H1 (cell line): ENCODE data around the gene C16orf54. TPM values are rescaled to one million over a fixed set of nuclear protein-coding genes. Genes with fewer than 3 reads are reported as not detected.

ENCODE experiments used
- CTCF ChIA-PET: fragments of 300-600 bp; sonication (Branson Sonifier 250); formaldehyde crosslinking; loops from one replicate; lab custom pipeline; 2021; ENCODE audit not compliant: partially characterized antibody; lab: Charles Lee
- POLR2A ChIA-PET: fragments of 300-600 bp; sonication (Branson Sonifier 250); formaldehyde crosslinking; loops from one replicate; lab custom pipeline; 2021; ENCODE audit warnings: inconsistent platforms; ENCODE audit not compliant: partially characterized antibody; lab: Charles Lee
- DNase-seq, 2 experiments: peaks; one replicate each; pipeline versions ENCODE4 v3.0.0 to v3.0.0-alpha.2; 2010 to 2022; ENCODE audit warnings: low spot score in 2 of 2, low read depth in 1 of 2, mixed read lengths in 1 of 2
- FAIRE-seq: peaks from 2 replicates; lab custom pipeline; 2011; peaks lifted over from hg19 to GRCh38; lab: Jason Lieb, UNC
- H2AFZ ChIP-seq: 2 replicates; pipeline ENCODE4 v1.8.1; 2012; ENCODE audit warnings: low read length, inconsistent platforms
- H2AK5ac ChIP-seq: 2 replicates; pipeline ENCODE4 v1.6.1; 2013; ENCODE audit warnings: low read depth, low read length
- H2BK120ac ChIP-seq: replicated peaks from 2 replicates; pipeline ENCODE3; 2013; ENCODE audit warnings: low read depth, low read length, inconsistent platforms
- H2BK12ac ChIP-seq: 2 replicates; pipeline ENCODE4 v1.6.1; 2013; ENCODE audit warnings: low read depth, low read length
- H2BK15ac ChIP-seq: 2 replicates; pipeline ENCODE4 v1.6.1; 2013; ENCODE audit warnings: low read length
- H2BK20ac ChIP-seq: 2 replicates; pipeline ENCODE4 v1.6.1; 2013; ENCODE audit warnings: low read length
- H2BK5ac ChIP-seq: 2 replicates; pipeline ENCODE4 v1.6.1; 2013; ENCODE audit warnings: low read depth, low read length
- H3K14ac ChIP-seq: 2 replicates; pipeline ENCODE4 v1.6.1; 2013; ENCODE audit warnings: inconsistent platforms; ENCODE audit not compliant: insufficient read length
- H3K18ac ChIP-seq: 2 replicates; pipeline ENCODE4 v1.6.1; 2013; ENCODE audit warnings: low read length; ENCODE audit errors: extremely low read depth
- H3K23ac ChIP-seq: 2 replicates; pipeline ENCODE4 v1.6.1; 2013; ENCODE audit warnings: inconsistent platforms; ENCODE audit not compliant: insufficient read length
- H3K23me2 ChIP-seq: 2 replicates; pipeline ENCODE4 v1.6.1; 2013; ENCODE audit warnings: low read depth, low read length
- H3K27ac ChIP-seq: 2 replicates; pipeline ENCODE4 v1.6.1; 2011; ENCODE audit warnings: low read depth, low read length, inconsistent platforms
- H3K27me3 ChIP-seq, 4 experiments: replicated peaks in 1 of 4; 1 replicate in 1 of 4; 2 replicates in 3 of 4; pipeline versions ENCODE4 v1.6.1 to v1.8.1; 2011 to 2013; ENCODE audit warnings: low read length in 3 of 4, mild to moderate bottlenecking in 3 of 4, inconsistent platforms in 2 of 4, mixed read lengths in 2 of 4, moderate library complexity in 1 of 4; ENCODE audit not compliant: control insufficient read depth in 3 of 4, insufficient read depth in 3 of 4; ENCODE audit errors: extremely low read depth in 1 of 4
- H3K36me3 ChIP-seq, 4 experiments: 2 replicates each; pipeline versions ENCODE4 v1.6.1 to v1.8.1; 2011 to 2013; ENCODE audit warnings: mild to moderate bottlenecking in 4 of 4, low read length in 3 of 4, moderate library complexity in 2 of 4, control low read depth in 1 of 4, inconsistent platforms in 1 of 4; ENCODE audit not compliant: insufficient read depth in 4 of 4, control insufficient read depth in 2 of 4
- H3K4ac ChIP-seq: replicated peaks from 2 replicates; pipeline ENCODE3; 2013; ENCODE audit warnings: low read length, low read depth, mixed read lengths, inconsistent platforms; ENCODE audit not compliant: insufficient read length
- H3K4me1 ChIP-seq, 4 experiments: replicated peaks in 1 of 4; 1 replicate in 1 of 4; 2 replicates in 3 of 4; pipeline versions ENCODE4 v1.6.1 to v1.8.1; 2011 to 2013; ENCODE audit warnings: low read length in 3 of 4, inconsistent platforms in 2 of 4, mixed read lengths in 1 of 4; ENCODE audit not compliant: insufficient read depth in 4 of 4, control insufficient read depth in 3 of 4
- H3K4me2 ChIP-seq, 2 experiments: 2 replicates each; pipeline versions ENCODE4 v1.6.1 to v1.8.1; 2011 to 2013; ENCODE audit warnings: low read depth in 2 of 2, low read length in 2 of 2, control low read depth in 1 of 2, inconsistent platforms in 1 of 2, mild to moderate bottlenecking in 1 of 2; ENCODE audit not compliant: insufficient read depth in 1 of 2
- H3K4me3 ChIP-seq, 4 experiments: fragments of 200-600, 300-600 bp in 1 of 4; sonication (generic), shearing (Covaris generic), sonication (Bioruptor Twin) in 1 of 4; 2 replicates each; pipeline versions ENCODE4 v1.5.1 to v1.8.1; 2011 to 2016; ENCODE audit warnings: low read length in 4 of 4, low read depth in 3 of 4, control low read depth in 2 of 4, inconsistent platforms in 2 of 4, mild to moderate bottlenecking in 2 of 4, mixed read lengths in 1 of 4, moderate library complexity in 1 of 4; ENCODE audit not compliant: insufficient read depth in 2 of 4; ENCODE audit errors: extremely low read depth in 1 of 4
- H3K56ac ChIP-seq: replicated peaks from 2 replicates; pipeline ENCODE3; 2013; ENCODE audit warnings: low read depth, mild to moderate bottlenecking, mixed read lengths, low read length, inconsistent platforms; ENCODE audit not compliant: insufficient read length
- H3K79me1 ChIP-seq: 2 replicates; pipeline ENCODE4 v1.6.1; 2013; ENCODE audit warnings: low read depth, low read length, control low read depth
- H3K79me2 ChIP-seq, 2 experiments: 2 replicates each; pipeline versions ENCODE4 v1.6.1 to v1.8.1; 2012 to 2013; ENCODE audit warnings: low read length in 2 of 2, mild to moderate bottlenecking in 2 of 2, inconsistent platforms in 1 of 2; ENCODE audit not compliant: insufficient read depth in 2 of 2, control insufficient read depth in 1 of 2
- H3K9ac ChIP-seq, 4 experiments: replicated peaks in 1 of 4; 1 replicate in 1 of 4; 2 replicates in 3 of 4; pipeline versions ENCODE4 v1.6.1 to v1.8.1; 2011 to 2013; ENCODE audit warnings: low read depth in 3 of 4, low read length in 3 of 4, control low read depth in 2 of 4, mild to moderate bottlenecking in 2 of 4, moderate library complexity in 2 of 4, inconsistent platforms in 1 of 4; ENCODE audit errors: extremely low read depth in 1 of 4
- H3K9me3 ChIP-seq, 2 experiments: 2 replicates each; pipeline versions ENCODE4 v1.6.1 to v1.8.1; 2012 to 2013; ENCODE audit warnings: mild to moderate bottlenecking in 2 of 2, moderate library complexity in 2 of 2, control low read depth in 1 of 2, inconsistent platforms in 1 of 2, low read depth in 1 of 2, low read length in 1 of 2, mixed read lengths in 1 of 2; ENCODE audit not compliant: insufficient read depth in 2 of 2
- H4K20me1 ChIP-seq, 2 experiments: replicated peaks in 1 of 2; 2 replicates each; pipeline versions ENCODE3 to v1.8.1; 2011 to 2013; ENCODE audit warnings: inconsistent platforms in 2 of 2, low read length in 2 of 2, mild to moderate bottlenecking in 1 of 2; ENCODE audit not compliant: insufficient read depth in 2 of 2, control insufficient read depth in 1 of 2
- H4K5ac ChIP-seq: 2 replicates; pipeline ENCODE4 v1.6.1; 2013; ENCODE audit warnings: low read length, low read depth, mixed read lengths, inconsistent platforms; ENCODE audit not compliant: insufficient read length
- H4K8ac ChIP-seq: 2 replicates; pipeline ENCODE4 v1.8.0; 2013; ENCODE audit warnings: mild to moderate bottlenecking, moderate library complexity, low read length, inconsistent platforms; ENCODE audit not compliant: insufficient read depth; ENCODE audit errors: extremely low read depth
- H4K91ac ChIP-seq: replicated peaks from 2 replicates; pipeline ENCODE3; 2013; ENCODE audit warnings: low read length, mixed read lengths, inconsistent platforms; ENCODE audit not compliant: insufficient read length
- ASH2L ChIP-seq: fragments of 200-600, 300-600 bp; sonication (generic); IDR thresholded peaks from one replicate; pipeline ENCODE4 v1.7.1; 2017; ENCODE audit warnings: low read length
- CEBPB ChIP-seq: IDR thresholded peaks from 2 replicates; pipeline ENCODE4 v1.6.1; 2012; ENCODE audit warnings: low read depth, low read length
- CTBP2 ChIP-seq: IDR thresholded peaks from 2 replicates; pipeline ENCODE4 v1.7.0; 2011; ENCODE audit warnings: borderline replicate concordance, mild to moderate bottlenecking, moderate library complexity, mixed read lengths, low read length; ENCODE audit not compliant: insufficient read depth, insufficient read length
- EZH2 ChIP-seq: fragments of 200-600 bp; sonication (generic); IDR thresholded peaks from 2 replicates; pipeline ENCODE4 v1.7.1; 2012; ENCODE audit warnings: low read depth, mild to moderate bottlenecking, moderate library complexity, low read length, inconsistent platforms; ENCODE audit not compliant: severe bottlenecking
- KDM1A ChIP-seq: fragments of 200-600, 300-600 bp; sonication (generic); IDR thresholded peaks from 2 replicates; pipeline ENCODE4 v1.7.1; 2016; ENCODE audit warnings: mild to moderate bottlenecking, low read length, borderline replicate concordance
- KDM4A ChIP-seq: IDR thresholded peaks from one replicate; pipeline ENCODE4 v1.7.1; 2012; ENCODE audit warnings: low read depth, mild to moderate bottlenecking, moderate library complexity, low read length, inconsistent platforms; ENCODE audit not compliant: severe bottlenecking
- KDM5A ChIP-seq: fragments of 200-600 bp; IDR thresholded peaks from 2 replicates; pipeline ENCODE4 v1.7.1; 2012; ENCODE audit warnings: mild to moderate bottlenecking, low read length, inconsistent platforms, mixed read lengths
- RBBP5 ChIP-seq: IDR thresholded peaks from 2 replicates; pipeline ENCODE4 v1.7.1; 2012; ENCODE audit warnings: low read depth, mild to moderate bottlenecking, inconsistent platforms, low read length, moderate library complexity, borderline replicate concordance
- SIRT6 ChIP-seq: IDR thresholded peaks from one replicate; pipeline ENCODE4 v1.7.1; 2012; ENCODE audit warnings: low read length, inconsistent platforms
- TBP ChIP-seq: IDR thresholded peaks from 2 replicates; pipeline ENCODE4 v1.6.1; 2011; ENCODE audit warnings: low read depth, low read length, improper control_type of control experiment
- TCF12 ChIP-seq: IDR thresholded peaks from 2 replicates; pipeline ENCODE4 v1.6.1; 2011; ENCODE audit warnings: low read depth, mild to moderate bottlenecking, low read length
- ZNF274 ChIP-seq: IDR thresholded peaks from 2 replicates; pipeline ENCODE4 v1.7.0; 2012; ENCODE audit warnings: low read length, borderline replicate concordance; ENCODE audit errors: extremely low read depth
- WGBS, 2 experiments: shearing (Covaris generic) in 1 of 2; methylation state at CpG; one replicate each; pipeline versions ENCODE4 v1.1.6 to v1.1.7; 2013 to 2015; ENCODE audit warnings: low lambda C conversion rate in 2 of 2, mixed read lengths in 2 of 2, inconsistent platforms in 1 of 2, low coverage in 1 of 2, missing lambda C conversion rate in 1 of 2; ENCODE audit not compliant: insufficient replicate concordance in 2 of 2, insufficient coverage in 1 of 2, insufficient read length in 1 of 2; ENCODE audit errors: extremely low coverage in 1 of 2, missing lambda C conversion rate in 1 of 2; 5-methylcytosine and 5-hydroxymethylcytosine counted together
- polyA plus RNA-seq, 7 experiments: library from polyadenylated mRNA; depleted of rRNA in 3 of 7; stranded (reverse) in 5 of 7; unstranded in 2 of 7; fragments of >200 nt in 5 of 7; fragments of 200-250 nt in 2 of 7; gene quantifications; 1 replicate in 5 of 7; 2 replicates in 1 of 7; 4 replicates in 1 of 7; pipeline versions ENCODE4 v1.2.1 to v1.2.3, GENCODE V29; 2011 to 2013; ENCODE audit warnings: missing spikeins in 2 of 7, mixed read lengths in 2 of 7
- total RNA-seq: library from RNA; stranded (reverse); fragmentation: NEBNext Ultra II Directional; extraction: Animal tissue kit (Norgen Biotek cat#: 25700); gene quantifications from 2 replicates; pipeline ENCODE4 v1.2.1, GENCODE V29; 2021

The C16orf54 gene
- total and polyA plus RNA-seq, 2 of the 8 experiments (the other 6 are each of a cell fraction or from before 2014, with no cell fraction given): not detected

DNA sequence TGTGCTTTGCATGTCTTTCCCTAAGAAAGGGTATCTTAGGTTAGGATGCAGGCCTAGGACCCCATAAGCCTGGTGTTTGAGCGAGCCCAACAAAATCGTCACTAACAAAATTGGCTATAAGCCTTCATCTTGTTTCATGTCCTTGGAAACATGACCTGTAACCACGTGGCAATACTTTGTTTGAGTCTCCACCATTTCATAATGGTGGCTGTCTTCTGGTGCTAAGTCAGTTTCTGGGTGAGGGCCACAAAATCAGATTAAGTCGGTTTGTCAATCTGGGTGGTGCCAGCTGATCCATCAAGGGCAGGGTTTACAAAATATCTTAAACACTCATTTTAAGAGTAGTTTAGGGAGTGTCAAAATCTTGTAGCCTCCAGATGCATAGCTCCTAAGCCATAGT is 33.0 kb downstream of the C16orf54 start:
- no peak overlapping the region for H3K4ac ChIP-seq
- H3K9ac ChIP-seq: peak overlapping the region in 1 of 4 experiments; percentile 39; a peak in 1 of 7 replicates
- H4K5ac ChIP-seq: no peak overlapping the region
- H2BK20ac ChIP-seq: no peak overlapping the region
- H3K18ac ChIP-seq: no peak overlapping the region
- DNase-seq: no peak
- H3K14ac ChIP-seq: no peak overlapping the region
- H3K56ac ChIP-seq: peak overlapping the region; percentile 39
- no peaks in the 10 kb centered on the region for H3K27me3 ChIP-seq
- 0 out of 8 replicates have a peak overlapping the region, but pooled peaks of 1 of the 4 experiments have one; percentile 29 for H3K4me3 ChIP-seq
- no peak overlapping the region for H2BK5ac ChIP-seq
- H3K79me2 ChIP-seq: peaks cover 10 to 77% of the 10 kb centered on the region in 2 experiments
- H3K4me2 ChIP-seq: peak overlapping the region in 1 of 2 experiments; percentile 15; a peak in 2 of 4 replicates
- H3K27ac ChIP-seq: no peak overlapping the region
- no peak overlapping the region for H2BK15ac ChIP-seq
- H2BK12ac ChIP-seq: no peak overlapping the region
- ChIA-PET POLR2A (interaction anchor here (0.8 to 20.4 kb wide), 8 partner anchors 13 to 88 kb away, joined by 3 to 490 read pairs (median 8); partner anchors contain the start of gene QPRT), CTCF (interaction anchor here (0.8 to 2.2 kb wide), 4 partner anchors 9 to 13 kb away, joined by 3 to 8 read pairs (median 6); no protein-coding TSS in a partner anchor)
- no peak overlapping the region for H2BK120ac ChIP-seq
- H4K8ac ChIP-seq: no peak overlapping the region
- H3K23me2 ChIP-seq: peaks cover 3% of the 10 kb centered on the region; the same call in 1 of the 2 replicates
- no peak overlapping the region for H4K91ac ChIP-seq
- WGBS, 2 experiments: 81% methylated on average over 4 of the region's 4 CpGs; no CpG with 5 or more reads in 1 of the 2 experiments
- peaks cover 5 to 65% (median 25%) of the 10 kb centered on the region in 4 experiments for H3K36me3 ChIP-seq
- H3K4me1 ChIP-seq: peaks cover 2 to 7% (median 4%) of the 10 kb centered on the region in 4 experiments; a peak in 2 of 7 replicates
- no peak overlapping the region for H2AFZ ChIP-seq
- no peak overlapping the region for H3K23ac ChIP-seq
- no peak for FAIRE-seq
- peaks cover 3% of the 10 kb centered on the region for H3K79me1 ChIP-seq
- no peaks in the 10 kb centered on the region for H3K9me3 ChIP-seq
- peaks cover 5% of the 10 kb centered on the region in 2 experiments for H4K20me1 ChIP-seq
- H2AK5ac ChIP-seq: no peak overlapping the region
- TF ChIP-seq TBP: no peak
- TF ChIP-seq CEBPB: no peak
- TF ChIP-seq CTBP2: no peak
- no peak for TF ChIP-seq TCF12
- TF ChIP-seq ASH2L: no peak
- TF ChIP-seq ZNF274: no peak
- TF ChIP-seq KDM4A: no peak
- no peak for TF ChIP-seq KDM5A
- no peak for TF ChIP-seq KDM1A
- no peak for TF ChIP-seq SIRT6
- TF ChIP-seq EZH2: no peak
- no peak for TF ChIP-seq RBBP5
